Type B pancreatic cell (in vitro differentiated cells): ENCODE results near the gene AHRR. TPM values are rescaled to one million over a fixed set of nuclear protein-coding genes. Genes with fewer than 3 reads are reported as not detected.
A peak's percentile ranks its signal among the peaks of the same experiment; 100 is the strongest.
"Not testable (repeated sequence)": the region's sequence is repeated elsewhere in the genome, so short reads cannot be mapped to it uniquely, and the experiment has no call there.

Source experiments
- DNase-seq: peaks from one replicate; pipeline ENCODE4 v3.0.0; 2021; ENCODE audit warnings: mixed read lengths; ENCODE audit not compliant: unreplicated experiment; ENCODE audit errors: extremely low spot score
- H3K27ac Mint-ChIP-seq: 2 replicates; pipeline ENCODE4 v1.8.0; 2021; ENCODE audit warnings: mild to moderate bottlenecking, mixed read lengths
- H3K27me3 Mint-ChIP-seq: 2 replicates; pipeline ENCODE4 v1.8.0; 2021; ENCODE audit warnings: mixed read lengths
- H3K36me3 Mint-ChIP-seq: 2 replicates; pipeline ENCODE4 v1.8.0; 2021; ENCODE audit warnings: mixed read lengths
- H3K4me1 Mint-ChIP-seq: one replicate; pipeline ENCODE4 v1.8.0; 2021; ENCODE audit warnings: mixed read lengths; ENCODE audit not compliant: unreplicated experiment
- H3K4me3 Mint-ChIP-seq: 2 replicates; pipeline ENCODE4 v1.8.0; 2021; ENCODE audit warnings: mild to moderate bottlenecking, mixed read lengths
- H3K9me3 Mint-ChIP-seq: 2 replicates; pipeline ENCODE4 v1.8.0; 2021; ENCODE audit warnings: mixed read lengths
- CTCF ChIP-seq: fragments of 200-600 bp; sonication (generic); conservative IDR thresholded peaks from 2 replicates; pipeline ENCODE4 v1.5.0; 2021; ENCODE audit warnings: antibody characterized with exemption, mild to moderate bottlenecking
- total RNA-seq: library from RNA; stranded (reverse); gene quantifications from 2 replicates; pipeline ENCODE4 v1.2.1, GENCODE V29; 2021; ENCODE audit warnings: low replicate concordance

The AHRR gene
- total RNA-seq, 1 donor from 2014 or later, result 13.4 TPM

- Mint-ChIP-seq H3K9me3 (no peaks in the 10 kb centered on the region), H3K4me3 (peak overlapping the region; percentile 39), H3K27me3 (no peaks in the 10 kb centered on the region), H3K27ac (peak overlapping the region; percentile 77), H3K4me1 (peaks cover 30% of the 10 kb centered on the region), H3K36me3 (peaks cover 13% of the 10 kb centered on the region)
- peak; percentile 51 for DNase-seq
- TF ChIP-seq CTCF, result peak; percentile 57
Measured at GRCh38 chr5:308672-309271, 12.7 kb upstream of the AHRR start.

- H3K27me3 Mint-ChIP-seq, H3K4me3 Mint-ChIP-seq, DNase-seq, H3K27ac Mint-ChIP-seq, H3K9me3 Mint-ChIP-seq: not testable (repeated sequence)
- Mint-ChIP-seq H3K4me1 (peaks cover 30% of the 10 kb centered on the region), H3K36me3 (peaks cover 17% of the 10 kb centered on the region)
Measured at GRCh38 chr5:309831-310230, 11.7 kb upstream of the AHRR start.

GRCh38 chr5:310516-310915, 11.0 kb upstream of the AHRR start:
- H3K27ac Mint-ChIP-seq, result no peak overlapping the region
- H3K9me3 Mint-ChIP-seq, result no peaks in the 10 kb centered on the region
- peaks cover 14% of the 10 kb centered on the region for H3K36me3 Mint-ChIP-seq
- H3K4me1 Mint-ChIP-seq, result peaks cover 30% of the 10 kb centered on the region
- no peak overlapping the region for H3K4me3 Mint-ChIP-seq
- DNase-seq, result no peak
- no peaks in the 10 kb centered on the region for H3K27me3 Mint-ChIP-seq
- TF ChIP-seq CTCF, result no peak

GRCh38 chr5:310941-311434, 10.5 kb upstream of the AHRR start:
- no peak overlapping the region for H3K4me3 Mint-ChIP-seq
- H3K27me3 Mint-ChIP-seq, result no peaks in the 10 kb centered on the region
- DNase-seq, result no peak
- no peaks in the 10 kb centered on the region for H3K9me3 Mint-ChIP-seq
- H3K4me1 Mint-ChIP-seq, result peaks cover 25% of the 10 kb centered on the region
- peaks cover 14% of the 10 kb centered on the region for H3K36me3 Mint-ChIP-seq
- H3K27ac Mint-ChIP-seq, result no peak overlapping the region
- TF ChIP-seq CTCF, result no peak

GRCh38 chr5:311963-312362, 9.6 kb upstream of the AHRR start:
- DNase-seq, result no peak
- peaks cover 8% of the 10 kb centered on the region for H3K36me3 Mint-ChIP-seq
- H3K9me3 Mint-ChIP-seq, result no peaks in the 10 kb centered on the region
- no peak overlapping the region for H3K4me3 Mint-ChIP-seq
- no peak for TF ChIP-seq CTCF
- no peak overlapping the region for H3K27ac Mint-ChIP-seq
- no peaks in the 10 kb centered on the region for H3K27me3 Mint-ChIP-seq
- H3K4me1 Mint-ChIP-seq, result peaks cover 18% of the 10 kb centered on the region

- DNase-seq, result no peak
- no peaks in the 10 kb centered on the region for H3K9me3 Mint-ChIP-seq
- H3K27me3 Mint-ChIP-seq, result no peaks in the 10 kb centered on the region
- H3K4me3 Mint-ChIP-seq, result no peak overlapping the region
- H3K4me1 Mint-ChIP-seq, result peaks cover 18% of the 10 kb centered on the region
- peaks cover 8% of the 10 kb centered on the region for H3K36me3 Mint-ChIP-seq
- TF ChIP-seq CTCF, result no peak
- H3K27ac Mint-ChIP-seq, result no peak overlapping the region
Measured at GRCh38 chr5:312845-313244, 8.7 kb upstream of the AHRR start.
